WTC11 (cell line): Measurements from ENCODE around the gene XPO6.

Experiments
- ATF2 ChIP-seq: sonication (generic); formaldehyde crosslinking; IDR thresholded peaks from 2 replicates; pipeline ENCODE4 v1.8.1; 2022; ENCODE audit warnings: low read depth, missing genetic modification reagents, borderline replicate concordance
- CTCF ChIP-seq: fragments of 200-600 bp; IDR thresholded peaks from 2 replicates; pipeline ENCODE4 v1.8.0; 2022; ENCODE audit warnings: antibody characterized with exemption
- FOXK1 ChIP-seq: sonication (generic); formaldehyde crosslinking; IDR thresholded peaks from 2 replicates; pipeline ENCODE4 v1.8.0; 2022; ENCODE audit warnings: mild to moderate bottlenecking, moderate library complexity, missing genetic modification reagents

GRCh38 chr16:28108590-28109247 is 103.0 kb downstream of the XPO6 start:
- no peak for TF ChIP-seq FOXK1 (CRISPR knock-in tag)
- TF ChIP-seq CTCF, result no peak
- no peak for TF ChIP-seq ATF2 (CRISPR knock-in tag)
